HCT116 (cell line): ENCODE data around the gene FNDC3A. TPM values are rescaled to one million over a fixed set of nuclear protein-coding genes. Genes with fewer than 3 reads are reported as not detected.
A peak's percentile ranks its signal among the peaks of the same experiment; 100 is the strongest.

Source experiments
- ATAC-seq: fragments of 200-7000 bp; cut with Tn5 transposase; 2 replicates; pipeline ENCODE4 v1.9.1; 2020; ENCODE audit warnings: mild to moderate bottlenecking, moderate library complexity
- BruUV-seq: library from RNA; stranded (reverse); fragments of 400-500 nt; replicated peaks from 2 replicates; lab custom pipeline; 2021; lab: Mats Ljungman, UMichigan
- CTCF ChIA-PET: fragments of 300-600 bp; sonication (Branson Sonifier 250); formaldehyde crosslinking; loops from one replicate; lab custom pipeline; 2021; ENCODE audit warnings: antibody characterized with exemption; lab: Charles Lee
- POLR2A ChIA-PET: fragments of 300-600, 350-600 bp; sonication (Branson Sonifier 250); formaldehyde crosslinking; loops from one replicate; lab custom pipeline; 2021; ENCODE audit warnings: antibody characterized with exemption; lab: Charles Lee
- RAD21 ChIA-PET, 2 experiments: fragments of 300-600 bp; sonication (Branson Sonifier 250); formaldehyde crosslinking; loops; one replicate each; lab custom pipeline; 2023; ENCODE audit warnings: low total read pairs in 2 of 2; ENCODE audit not compliant: uncharacterized antibody in 2 of 2, unreplicated experiment in 2 of 2, low non-redundant PET in 1 of 2; lab: Charles Lee
- DNase-seq: peaks from one replicate; pipeline ENCODE4 v3.0.0-alpha.2; 2010; ENCODE audit warnings: low read depth, low spot score
- H2AFZ ChIP-seq: fragments of 200-600 bp; shearing (Covaris generic), sonication (generic); 2 replicates; pipeline ENCODE4 v1.6.1; 2017; ENCODE audit warnings: low read depth, mixed run types, mixed read lengths, antibody characterized with exemption, low read length; ENCODE audit not compliant: poor library complexity, severe bottlenecking
- H3K27ac ChIP-seq: 2 replicates; pipeline ENCODE4 v1.5.1; 2012; ENCODE audit warnings: low read depth, low read length
- H3K27me3 ChIP-seq: fragments of 200-600 bp; sonication (generic); 2 replicates; pipeline ENCODE4 v1.6.1; 2016; ENCODE audit warnings: mixed run types, low read length, mixed read lengths; ENCODE audit not compliant: insufficient read depth
- H3K36me3 ChIP-seq, 2 experiments: fragments of 200-500 bp in 1 of 2; fragments of 200-600 bp in 1 of 2; sonication (Bioruptor generic) in 1 of 2; sonication (generic) in 1 of 2; 2 replicates each; pipeline versions ENCODE4 v1.5.1 to v1.6.1; 2014 to 2016; ENCODE audit warnings: low read length in 2 of 2, inconsistent platforms in 1 of 2, mixed read lengths in 1 of 2, mixed run types in 1 of 2; ENCODE audit not compliant: insufficient read depth in 2 of 2, control insufficient read depth in 1 of 2
- H3K4me1 ChIP-seq, 2 experiments: fragments of 200-600 bp in 1 of 2; sonication (generic) in 1 of 2; 2 replicates each; pipeline versions ENCODE4 v1.5.1 to v1.6.1; 2012 to 2017; ENCODE audit warnings: low read length in 2 of 2, inconsistent platforms in 1 of 2, mild to moderate bottlenecking in 1 of 2, mixed read lengths in 1 of 2, mixed run types in 1 of 2, moderate library complexity in 1 of 2; ENCODE audit not compliant: insufficient read depth in 2 of 2, control insufficient read depth in 1 of 2
- H3K4me2 ChIP-seq: fragments of 200-600 bp; sonication (generic); 2 replicates; pipeline ENCODE4 v1.6.1; 2017; ENCODE audit warnings: mixed run types, low read length, mixed read lengths
- H3K4me3 ChIP-seq, 2 experiments: fragments of 200-600 bp in 1 of 2; sonication (generic) in 1 of 2; replicated peaks in 1 of 2; 2 replicates each; pipeline ENCODE4 v1.5.1; 2011 to 2016; ENCODE audit warnings: low read length in 2 of 2, control low read depth in 1 of 2, low read depth in 1 of 2, mild to moderate bottlenecking in 1 of 2, mixed read lengths in 1 of 2, mixed run types in 1 of 2
- H3K79me2 ChIP-seq: fragments of 200-600 bp; sonication (generic); 2 replicates; pipeline ENCODE4 v1.6.1; 2017; ENCODE audit warnings: mild to moderate bottlenecking, mixed run types, low read length, moderate library complexity, mixed read lengths; ENCODE audit not compliant: insufficient read depth
- H3K9ac ChIP-seq: fragments of 200-600 bp; sonication (generic); 2 replicates; pipeline ENCODE4 v1.6.1; 2016; ENCODE audit warnings: low read length, mixed read lengths
- H3K9me2 ChIP-seq: fragments of 200-600 bp; sonication (generic), shearing (Covaris generic); 2 replicates; pipeline ENCODE4 v1.6.1; 2017; ENCODE audit warnings: mixed run types, mild to moderate bottlenecking, moderate library complexity; ENCODE audit not compliant: insufficient read depth
- H3K9me3 ChIP-seq, 2 experiments: fragments of 200-500 bp in 1 of 2; fragments of 200-600 bp in 1 of 2; sonication (Bioruptor generic) in 1 of 2; sonication (generic) in 1 of 2; 2 replicates each; pipeline ENCODE4 v1.6.1; 2014 to 2017; ENCODE audit warnings: low read length in 2 of 2, mixed read lengths in 2 of 2, inconsistent platforms in 1 of 2, low read depth in 1 of 2, mild to moderate bottlenecking in 1 of 2, mixed run types in 1 of 2, moderate library complexity in 1 of 2; ENCODE audit not compliant: control insufficient read depth in 1 of 2, insufficient read depth in 1 of 2
- H4K20me1 ChIP-seq: fragments of 200-600 bp; sonication (generic), shearing (Covaris generic); 2 replicates; pipeline ENCODE4 v1.6.1; 2017; ENCODE audit warnings: mixed run types, mild to moderate bottlenecking, moderate library complexity; ENCODE audit not compliant: insufficient read depth
- ATF3 ChIP-seq: IDR thresholded peaks from 2 replicates; pipeline ENCODE4 v1.6.1; 2012
- CBX3 ChIP-seq: IDR thresholded peaks from 2 replicates; pipeline ENCODE4 v1.6.1; 2012; ENCODE audit warnings: low read depth
- CEBPB ChIP-seq: IDR thresholded peaks from 2 replicates; pipeline ENCODE4 v1.6.1; 2012; ENCODE audit warnings: low read depth
- EGR1 ChIP-seq: IDR thresholded peaks from 2 replicates; pipeline ENCODE4 v1.6.1; 2012; ENCODE audit warnings: low read depth
- ELF1 ChIP-seq: IDR thresholded peaks from 2 replicates; pipeline ENCODE4 v1.6.1; 2012; ENCODE audit warnings: low read depth, borderline replicate concordance
- EZH2 ChIP-seq: fragments of 200-600 bp; sonication (generic); IDR thresholded peaks from 2 replicates; pipeline ENCODE4 v1.6.1; 2017; ENCODE audit warnings: antibody characterized with exemption, mixed run types
- EZH2phosphoT487 ChIP-seq: fragments of 200-600 bp; IDR thresholded peaks from 2 replicates; pipeline ENCODE4 v1.6.1; 2018; ENCODE audit warnings: antibody characterized with exemption, borderline replicate concordance
- FOSL1 ChIP-seq: IDR thresholded peaks from 2 replicates; pipeline ENCODE4 v1.6.1; 2012; ENCODE audit warnings: low read depth
- JUND ChIP-seq: IDR thresholded peaks from 2 replicates; pipeline ENCODE4 v1.6.1; 2012
- POLR2A ChIP-seq: IDR thresholded peaks from 2 replicates; pipeline ENCODE4 v1.7.0; 2011; ENCODE audit warnings: borderline replicate concordance; ENCODE audit not compliant: insufficient read depth, insufficient read length; ENCODE audit errors: extremely low read depth
- POLR2AphosphoS5 ChIP-seq: IDR thresholded peaks from 2 replicates; pipeline ENCODE4 v1.6.1; 2011; ENCODE audit warnings: mild to moderate bottlenecking, low read depth, low read length, moderate library complexity
- SIN3A ChIP-seq: IDR thresholded peaks from 2 replicates; pipeline ENCODE4 v1.6.1; 2012; ENCODE audit warnings: low read depth
- SP1 ChIP-seq: IDR thresholded peaks from 2 replicates; pipeline ENCODE4 v1.6.1; 2012; ENCODE audit warnings: low read depth
- SRF ChIP-seq: IDR thresholded peaks from 2 replicates; pipeline ENCODE4 v1.6.1; 2012; ENCODE audit warnings: low read depth
- TCF7L2 ChIP-seq: IDR thresholded peaks from 2 replicates; pipeline ENCODE4 v1.7.0; 2011; ENCODE audit warnings: borderline replicate concordance, inconsistent platforms; ENCODE audit not compliant: insufficient read depth, insufficient read length; ENCODE audit errors: extremely low read depth
- ZBTB33 ChIP-seq: IDR thresholded peaks from 2 replicates; pipeline ENCODE4 v1.6.1; 2011; ENCODE audit warnings: mild to moderate bottlenecking, low read length, moderate library complexity; ENCODE audit not compliant: insufficient replicate concordance; ENCODE audit errors: extremely low read depth
- ZFX ChIP-seq: fragments of 450-650 bp; IDR thresholded peaks from 2 replicates; pipeline ENCODE4 v1.6.1; 2017
- intact Hi-C: fragments of 100-400 bp; cut with micrococcal nuclease; formaldehyde crosslinking; loops from 2 replicates; pipeline ENCODE4 v1.10.0; 2022
- total RNA-seq: library from RNA; stranded (reverse); gene quantifications from one replicate; pipeline ENCODE4 v1.2.1, GENCODE V29; 2021; ENCODE audit not compliant: unreplicated experiment

FNDC3A gene
- total RNA-seq, 1 experiment from 2014 or later = 30.5 TPM

- Histone ChIP-seq H2AFZ (no peak overlapping the region), H3K27ac (no peak overlapping the region), H3K9ac (no peak overlapping the region), H3K4me3 (no peak overlapping the region), H3K79me2 (no peaks in the 10 kb centered on the region), H3K9me3 (no peaks in the 10 kb centered on the region), H3K27me3 (no peaks in the 10 kb centered on the region), H4K20me1 (no peaks in the 10 kb centered on the region), H3K4me1 (peaks cover 26 to 30% of the 10 kb centered on the region in 2 experiments), H3K36me3 (no peaks in the 10 kb centered on the region), H3K4me2 (peak overlapping the region; percentile 65; the same call in 1 of the 2 replicates), H3K9me2 (no peaks in the 10 kb centered on the region)
- ChIA-PET POLR2A (interaction anchor here (1.0 kb wide), 1 partner anchor 181 kb away, joined by 3 read pairs; no protein-coding TSS in a partner anchor), RAD21 (no interaction called here), CTCF (interaction anchor here (0.7 to 2.5 kb wide), 8 partner anchors 11 to 507 kb away, joined by 3 to 43 read pairs (median 4); partner anchors contain the start of gene CDADC1)
- TF ChIP-seq EGR1 (no peak), FOSL1 (no peak), POLR2A (no peak), ZFX (no peak), EZH2 (no peak), ELF1 (no peak), SIN3A (no peak), CEBPB (no peak), CBX3 (no peak), ATF3 (no peak), JUND (no peak), ZBTB33 (no peak), POLR2AphosphoS5 (no peak), SRF (no peak), EZH2phosphoT487 (no peak), TCF7L2 (no peak), SP1 (no peak)
- ATAC-seq (no peak), DNase-seq (no peak)
- intact Hi-C loops = loop anchor here (1.0 to 10.0 kb wide), 3 partner anchors 122 to 505 kb away; partner anchors contain the start of gene FNDC3A
- BruUV-seq = no TSS peak
These were observed 123.8 kb downstream of the FNDC3A start for GRCh38 chr13:49099513-49099877.
